Measurements from ENCODE around the gene IGLON5. TPM values are rescaled to one million over a fixed set of nuclear protein-coding genes. Genes with fewer than 3 reads are reported as not detected.

The IGLON5 gene
- total RNA-seq, 4 donors from 2014 or later, result not detected

GRCh38 chr19:51321799-51322198, 10.4 kb downstream of the IGLON5 start:
- H3K4me3 ChIP-seq, result no peak overlapping the region
- no peak for TF ChIP-seq POLR2A (IDR thresholded peaks at IDR 0.05)
- TF ChIP-seq CTCF (IDR thresholded peaks at IDR 0.05), result no peak
- intact Hi-C loops (cut with DNase I), result no loop called here
- WGBS, 2 donors, result 53 to 65% methylated on average over 8 to 14 of the region's 14 CpGs
- no peaks in the 10 kb centered on the region for H3K9me3 ChIP-seq
- H3K4me1 ChIP-seq, result peaks cover 0 to 2% (median 0%) of the 10 kb centered on the region in 3 donors
- H3K27ac ChIP-seq, result no peak overlapping the region
- DNase-seq, result no peak
- peaks cover 0 to 78% (median 1%) of the 10 kb centered on the region in 4 donors for H3K27me3 ChIP-seq
- H3K36me3 ChIP-seq, result no peaks in the 10 kb centered on the region

- H3K36me3 ChIP-seq, result no peaks in the 10 kb centered on the region
- no peak overlapping the region for H3K27ac ChIP-seq
- peaks cover 5 to 80% (median 12%) of the 10 kb centered on the region in 4 donors for H3K27me3 ChIP-seq
- no peaks in the 10 kb centered on the region for H3K9me3 ChIP-seq
- peaks cover 5 to 18% (median 9%) of the 10 kb centered on the region in 3 donors for H3K4me1 ChIP-seq
- TF ChIP-seq POLR2A (IDR thresholded peaks at IDR 0.05) (no peak), CTCF (IDR thresholded peaks at IDR 0.05) (no peak)
- whole genome bisulfite sequencing, 2 donors, result 64 to 69% methylated on average over 10 to 13 of the region's 29 CpGs
- no peak for DNase-seq
- intact Hi-C loops (cut with DNase I), result no loop called here
- no peak overlapping the region for H3K4me3 ChIP-seq
Measured at GRCh38 chr19:51323481-51324166, 12.2 kb downstream of the IGLON5 start.

- H3K4me3 ChIP-seq, result no peak overlapping the region
- H3K27ac ChIP-seq, result no peak overlapping the region
- no peaks in the 10 kb centered on the region for H3K9me3 ChIP-seq
- peaks cover 5 to 18% (median 9%) of the 10 kb centered on the region in 3 donors for H3K4me1 ChIP-seq
- H3K36me3 ChIP-seq, result no peaks in the 10 kb centered on the region
- DNase-seq, result no peak
- TF ChIP-seq CTCF (IDR thresholded peaks at IDR 0.05) (no peak), POLR2A (IDR thresholded peaks at IDR 0.05) (no peak)
- H3K27me3 ChIP-seq, result peaks cover 5 to 81% (median 14%) of the 10 kb centered on the region in 4 donors
- 62 to 73% methylated on average over 6 of the region's 6 CpGs for WGBS, 2 donors
- intact Hi-C loops (cut with DNase I), result no loop called here
Measured at GRCh38 chr19:51324167-51324481, 12.7 kb downstream of the IGLON5 start.

GRCh38 chr19:51325161-51325976, 13.9 kb downstream of the IGLON5 start:
- Histone ChIP-seq H3K27me3 (peaks cover 5 to 90% (median 15%) of the 10 kb centered on the region in 4 donors), H3K9me3 (no peaks in the 10 kb centered on the region), H3K4me3 (no peak overlapping the region), H3K36me3 (peaks cover 0 to 5% (median 0%) of the 10 kb centered on the region in 3 donors), H3K4me1 (peaks cover 5 to 18% (median 9%) of the 10 kb centered on the region in 3 donors), H3K27ac (no peak overlapping the region)
- 62 to 65% methylated on average over 18 to 19 of the region's 26 CpGs for WGBS, 2 donors
- intact Hi-C loops (cut with DNase I), result no loop called here
- no peak for DNase-seq
- no peak for TF ChIP-seq POLR2A (IDR thresholded peaks at IDR 0.05)
- TF ChIP-seq CTCF (IDR thresholded peaks at IDR 0.05), result no peak
